NT2/D1 (cell line): ENCODE data around the gene ZNF697.

ENCODE experiments used
- DNase-seq: peaks from one replicate; pipeline ENCODE4 v3.0.0-alpha.2; 2011; ENCODE audit warnings: low read depth, low spot score
- H3K27me3 ChIP-seq: 2 replicates; pipeline ENCODE4 v1.6.0; 2011; ENCODE audit warnings: mild to moderate bottlenecking; ENCODE audit not compliant: insufficient read length, insufficient read depth
- H3K36me3 ChIP-seq: 2 replicates; pipeline ENCODE4 v1.6.1; 2011; ENCODE audit warnings: mild to moderate bottlenecking, low read length, mixed read lengths; ENCODE audit not compliant: insufficient read depth, insufficient read length
- H3K4me1 ChIP-seq: 2 replicates; pipeline ENCODE4 v1.5.1; 2011; ENCODE audit not compliant: insufficient read depth, insufficient read length
- H3K4me3 ChIP-seq: 2 replicates; pipeline ENCODE4 v1.5.1; 2011; ENCODE audit warnings: low read depth; ENCODE audit not compliant: insufficient read length
- H3K9ac ChIP-seq: 2 replicates; pipeline ENCODE4 v1.6.0; 2011; ENCODE audit warnings: low read depth; ENCODE audit not compliant: insufficient read length
- H3K9me3 ChIP-seq: 2 replicates; pipeline ENCODE4 v1.5.1; 2011; ENCODE audit warnings: mild to moderate bottlenecking, low read length; ENCODE audit not compliant: insufficient read depth
- SUZ12 ChIP-seq: IDR thresholded peaks from 2 replicates; pipeline ENCODE4 v1.6.1; 2011; ENCODE audit not compliant: insufficient read length, insufficient read depth; ENCODE audit errors: extremely low read depth
- YY1 ChIP-seq: IDR thresholded peaks from 2 replicates; pipeline ENCODE4 v1.6.1; 2011; ENCODE audit not compliant: insufficient read length, insufficient read depth
- ZNF274 ChIP-seq: IDR thresholded peaks from 2 replicates; pipeline ENCODE4 v1.6.1; 2011; ENCODE audit warnings: mild to moderate bottlenecking, low read depth, low read length

ZNF697 gene

DNA sequence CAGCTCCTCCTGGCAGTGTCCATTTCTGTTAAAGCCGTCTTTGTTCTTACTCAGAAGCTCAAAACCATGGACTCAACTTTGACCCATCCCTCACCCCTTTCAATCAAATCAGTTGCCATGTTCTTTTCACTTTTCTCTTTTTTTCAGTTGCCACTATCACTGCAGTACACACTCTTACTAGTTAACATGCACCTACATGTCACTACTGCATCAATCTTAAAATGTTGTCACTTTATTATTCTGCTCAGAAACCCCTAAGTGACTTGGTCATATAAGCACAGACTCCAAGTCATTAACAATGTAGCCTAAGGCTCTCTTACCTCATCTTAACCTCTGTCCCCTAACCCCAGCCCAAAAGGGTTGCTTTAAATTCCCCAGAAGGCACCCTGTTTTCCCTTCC lies 9.0 kb downstream of the ZNF697 start:
- H3K4me1 ChIP-seq = no peaks in the 10 kb centered on the region
- peaks cover 22% of the 10 kb centered on the region for H3K9me3 ChIP-seq
- DNase-seq = no peak
- no peak overlapping the region for H3K4me3 ChIP-seq
- no peak for TF ChIP-seq YY1
- no peak for TF ChIP-seq SUZ12
- TF ChIP-seq ZNF274 = no peak
- H3K9ac ChIP-seq = no peak overlapping the region
- peaks cover 61% of the 10 kb centered on the region for H3K36me3 ChIP-seq
- H3K27me3 ChIP-seq = no peaks in the 10 kb centered on the region

DNA sequence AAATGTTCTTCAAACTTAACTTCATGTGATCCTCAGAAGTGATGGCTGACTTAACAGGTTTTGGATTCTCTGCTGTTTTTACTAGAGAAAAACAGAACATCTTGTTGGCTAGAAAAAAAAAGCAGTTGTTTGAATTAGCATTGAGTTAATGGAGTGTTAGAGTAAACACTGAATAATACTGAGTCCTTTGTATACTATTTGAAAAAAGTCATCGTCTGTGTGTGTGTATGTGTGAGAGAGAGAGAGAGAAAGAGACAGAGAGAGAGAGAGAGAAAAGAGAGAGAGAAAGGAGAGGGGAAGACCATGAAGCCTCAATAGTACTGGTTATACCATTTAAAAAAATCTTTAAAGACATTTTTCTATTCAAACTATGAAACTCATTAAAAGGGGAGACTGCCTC lies 10.4 kb downstream of the ZNF697 start:
- Histone ChIP-seq H3K9me3 (peaks cover 14% of the 10 kb centered on the region), H3K4me1 (no peaks in the 10 kb centered on the region), H3K36me3 (peaks cover 62% of the 10 kb centered on the region), H3K9ac (no peak overlapping the region), H3K27me3 (no peaks in the 10 kb centered on the region), H3K4me3 (no peak overlapping the region)
- TF ChIP-seq YY1 (no peak), SUZ12 (no peak), ZNF274 (no peak)
- DNase-seq = no peak

DNA sequence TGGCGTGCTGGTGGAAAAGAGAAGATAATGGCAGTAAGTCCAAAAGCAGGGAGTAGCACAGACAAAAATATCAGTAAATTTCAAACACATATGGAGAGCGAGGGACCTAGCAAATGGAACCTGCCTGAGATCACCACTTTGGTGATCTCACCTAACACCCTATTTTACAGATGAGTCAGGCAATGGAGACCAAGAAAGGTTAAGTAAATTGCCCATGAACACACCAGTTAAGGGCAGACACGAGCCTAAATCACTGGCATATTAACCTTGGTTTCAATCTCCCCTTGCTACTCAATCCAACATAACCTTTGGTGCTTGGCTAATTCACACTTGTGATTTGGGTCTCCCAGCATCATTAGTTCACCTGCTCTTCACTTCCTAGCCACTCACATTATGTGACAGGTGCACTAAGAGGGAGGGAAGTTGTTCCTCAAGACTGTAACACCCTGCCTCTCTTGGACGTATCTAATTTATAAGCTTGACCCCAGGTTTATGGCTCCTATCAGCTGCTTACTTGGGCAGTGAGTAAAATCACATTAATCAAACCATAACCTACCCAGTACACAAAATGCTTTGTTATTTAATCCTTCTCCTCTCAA lies 11.5 kb downstream of the ZNF697 start:
- Histone ChIP-seq H3K9me3 (peaks cover 4% of the 10 kb centered on the region), H3K27me3 (no peaks in the 10 kb centered on the region), H3K4me3 (no peak overlapping the region), H3K9ac (no peak overlapping the region), H3K4me1 (peaks cover 2% of the 10 kb centered on the region), H3K36me3 (peaks cover 67% of the 10 kb centered on the region)
- no peak for DNase-seq
- no peak for TF ChIP-seq ZNF274
- no peak for TF ChIP-seq YY1
- TF ChIP-seq SUZ12 = no peak

DNA sequence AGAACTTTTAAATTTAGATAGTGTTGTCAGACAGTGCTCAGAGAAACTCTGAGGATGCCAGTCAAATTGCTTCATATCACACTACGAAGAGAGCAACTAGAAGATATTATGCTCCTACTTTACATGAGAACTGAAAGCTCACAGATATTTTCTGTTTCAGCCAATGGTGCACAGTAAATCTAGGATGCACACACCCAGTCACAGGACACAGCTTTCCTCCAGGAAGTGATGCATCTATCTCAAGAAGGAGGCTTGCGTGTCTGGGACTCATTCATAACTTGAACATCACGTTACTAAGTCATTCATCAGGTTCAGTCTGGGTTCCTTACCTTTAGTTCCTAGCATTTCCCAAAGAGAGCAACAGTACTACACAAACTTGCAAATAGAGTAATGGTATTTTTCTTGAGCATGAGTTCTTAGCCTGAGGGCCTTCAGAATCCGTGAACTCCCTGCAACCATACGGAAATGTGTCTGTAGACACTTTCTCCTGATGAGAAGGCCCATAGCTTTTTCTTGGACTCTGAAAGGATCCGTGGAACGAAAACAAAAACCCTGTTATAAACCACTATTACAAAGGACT lies 12.2 kb downstream of the ZNF697 start:
- Histone ChIP-seq H3K9ac (no peak overlapping the region), H3K36me3 (peaks cover 67% of the 10 kb centered on the region), H3K4me3 (no peak overlapping the region), H3K4me1 (peaks cover 2% of the 10 kb centered on the region), H3K9me3 (no peaks in the 10 kb centered on the region), H3K27me3 (no peaks in the 10 kb centered on the region)
- TF ChIP-seq YY1 (no peak), ZNF274 (no peak), SUZ12 (no peak)
- no peak for DNase-seq

DNA sequence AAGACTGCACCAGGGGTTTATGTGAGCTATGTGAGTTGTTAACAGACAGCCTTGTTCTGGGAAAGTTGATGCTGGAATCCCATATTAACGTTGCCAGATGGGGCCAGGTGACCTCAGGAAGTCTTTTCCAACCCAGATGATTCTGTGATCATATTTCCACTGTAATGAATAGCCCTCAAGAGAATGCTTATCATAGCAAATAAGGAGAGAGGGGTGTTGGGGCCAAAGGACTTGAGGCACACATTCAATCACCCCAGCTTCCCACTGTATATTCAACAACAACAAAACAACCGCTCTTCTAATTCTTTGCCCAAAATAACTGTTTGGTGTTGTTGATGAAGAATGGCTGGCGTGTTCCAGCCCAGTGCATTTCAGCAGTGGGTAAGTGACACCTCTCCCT lies 14.1 kb downstream of the ZNF697 start:
- no peaks in the 10 kb centered on the region for H3K27me3 ChIP-seq
- TF ChIP-seq SUZ12 = no peak
- TF ChIP-seq ZNF274 = no peak
- no peak for TF ChIP-seq YY1
- peaks cover 2% of the 10 kb centered on the region for H3K4me1 ChIP-seq
- peaks cover 72% of the 10 kb centered on the region for H3K36me3 ChIP-seq
- H3K9ac ChIP-seq = no peak overlapping the region
- no peak overlapping the region for H3K4me3 ChIP-seq
- no peaks in the 10 kb centered on the region for H3K9me3 ChIP-seq
- DNase-seq = no peak

DNA sequence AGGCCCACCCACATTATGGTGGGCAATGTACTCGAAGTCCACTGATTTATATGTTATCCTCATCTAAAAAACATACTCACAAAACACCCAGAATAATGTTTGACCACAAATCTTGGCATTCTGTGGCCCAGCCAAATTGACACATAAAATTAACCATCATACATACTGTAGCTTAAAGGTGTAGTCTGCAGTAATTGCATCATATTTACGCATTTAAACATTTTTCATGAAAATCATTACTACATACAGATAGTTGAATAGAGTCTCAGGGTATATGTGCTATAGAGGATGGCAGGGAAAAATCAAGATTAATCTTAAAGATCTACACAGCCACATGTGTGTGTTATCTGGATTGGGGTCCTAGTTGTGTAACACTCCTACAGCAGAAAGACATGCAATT lies 14.5 kb downstream of the ZNF697 start:
- peaks cover 2% of the 10 kb centered on the region for H3K4me1 ChIP-seq
- no peak overlapping the region for H3K9ac ChIP-seq
- no peak for TF ChIP-seq ZNF274
- no peak for TF ChIP-seq YY1
- no peak for TF ChIP-seq SUZ12
- no peak overlapping the region for H3K4me3 ChIP-seq
- H3K36me3 ChIP-seq = peaks cover 72% of the 10 kb centered on the region
- H3K27me3 ChIP-seq = no peaks in the 10 kb centered on the region
- no peaks in the 10 kb centered on the region for H3K9me3 ChIP-seq
- no peak for DNase-seq

DNA sequence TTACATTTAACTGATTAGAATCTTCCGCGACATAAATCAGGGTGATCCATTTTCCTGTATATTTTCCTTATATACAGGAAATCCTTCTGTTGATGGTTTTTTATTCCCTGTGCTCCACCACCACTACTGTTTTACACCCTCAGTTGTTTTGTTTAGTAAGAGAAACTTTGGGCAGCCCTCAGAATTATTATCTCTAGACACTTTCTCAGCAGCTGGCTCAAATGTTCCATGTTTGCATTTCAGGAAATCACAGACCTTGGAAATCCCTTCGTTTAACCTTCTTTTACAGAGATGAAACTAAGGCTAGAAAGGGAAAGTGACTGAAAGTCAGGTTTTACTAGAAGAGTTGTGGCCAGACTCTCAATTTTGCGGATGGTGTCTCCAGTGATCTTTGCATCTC lies 15.2 kb downstream of the ZNF697 start:
- H3K27me3 ChIP-seq = no peaks in the 10 kb centered on the region
- H3K36me3 ChIP-seq = peaks cover 74% of the 10 kb centered on the region
- H3K9me3 ChIP-seq = no peaks in the 10 kb centered on the region
- TF ChIP-seq SUZ12 = no peak
- no peak for TF ChIP-seq ZNF274
- no peak for TF ChIP-seq YY1
- peaks cover 2% of the 10 kb centered on the region for H3K4me1 ChIP-seq
- no peak overlapping the region for H3K9ac ChIP-seq
- no peak overlapping the region for H3K4me3 ChIP-seq
- DNase-seq = no peak
